ENCODE measurements around the gene KREMEN1.

DNA sequence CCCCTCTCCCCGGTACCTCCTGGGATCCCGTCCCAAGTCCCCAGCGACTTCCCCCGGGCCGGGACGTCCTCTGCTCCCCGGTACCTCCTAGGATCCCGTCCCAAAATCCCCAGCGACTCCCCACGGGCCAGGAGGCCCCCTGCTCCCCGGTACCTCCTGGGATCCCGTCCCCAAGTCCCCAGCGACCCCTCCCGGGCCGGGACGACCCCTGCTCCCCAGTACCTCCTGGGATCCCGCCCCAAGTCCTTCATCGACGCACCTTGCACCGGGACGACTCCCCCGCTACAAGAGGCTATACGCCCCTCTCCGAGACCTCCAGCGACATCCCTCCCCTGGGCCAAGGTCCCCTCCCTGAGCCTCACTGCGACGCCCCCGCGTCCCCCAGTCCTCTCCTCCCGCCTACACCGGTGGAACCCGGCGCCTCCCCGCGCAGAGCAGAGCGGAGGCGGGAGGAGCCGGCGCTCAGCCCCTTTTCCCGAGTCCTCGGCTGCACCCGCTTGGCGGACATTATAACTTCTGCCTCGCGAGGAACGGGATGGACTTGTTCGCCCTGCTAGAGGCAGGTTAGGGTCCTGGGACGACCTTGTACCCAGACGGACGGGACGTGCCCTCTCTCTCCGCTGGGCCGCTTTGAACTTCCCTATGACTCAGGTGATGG, 912 bp downstream of the KREMEN1 start:
- TF ChIP-seq POLR2A (IDR thresholded peaks at IDR 0.05) (no peak), POLR2AphosphoS5 (IDR thresholded peaks at IDR 0.05) (no peak), EP300 (IDR thresholded peaks at IDR 0.05) (no peak)
- TF ChIP-seq, protein P1, sequence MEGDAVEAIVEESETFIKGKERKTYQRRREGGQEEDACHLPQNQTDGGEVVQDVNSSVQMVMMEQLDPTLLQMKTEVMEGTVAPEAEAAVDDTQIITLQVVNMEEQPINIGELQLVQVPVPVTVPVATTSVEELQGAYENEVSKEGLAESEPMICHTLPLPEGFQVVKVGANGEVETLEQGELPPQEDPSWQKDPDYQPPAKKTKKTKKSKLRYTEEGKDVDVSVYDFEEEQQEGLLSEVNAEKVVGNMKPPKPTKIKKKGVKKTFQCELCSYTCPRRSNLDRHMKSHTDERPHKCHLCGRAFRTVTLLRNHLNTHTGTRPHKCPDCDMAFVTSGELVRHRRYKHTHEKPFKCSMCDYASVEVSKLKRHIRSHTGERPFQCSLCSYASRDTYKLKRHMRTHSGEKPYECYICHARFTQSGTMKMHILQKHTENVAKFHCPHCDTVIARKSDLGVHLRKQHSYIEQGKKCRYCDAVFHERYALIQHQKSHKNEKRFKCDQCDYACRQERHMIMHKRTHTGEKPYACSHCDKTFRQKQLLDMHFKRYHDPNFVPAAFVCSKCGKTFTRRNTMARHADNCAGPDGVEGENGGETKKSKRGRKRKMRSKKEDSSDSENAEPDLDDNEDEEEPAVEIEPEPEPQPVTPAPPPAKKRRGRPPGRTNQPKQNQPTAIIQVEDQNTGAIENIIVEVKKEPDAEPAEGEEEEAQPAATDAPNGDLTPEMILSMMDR (IDR thresholded peaks at IDR 0.05), result no peak

Measured in upper lobe of left lung (tissue), 4 donors.